ENCODE results near the gene CFC1.
"Not testable (repeated sequence)": the region's sequence is repeated elsewhere in the genome, so short reads cannot be mapped to it uniquely, and the experiment has no call there.

DNA sequence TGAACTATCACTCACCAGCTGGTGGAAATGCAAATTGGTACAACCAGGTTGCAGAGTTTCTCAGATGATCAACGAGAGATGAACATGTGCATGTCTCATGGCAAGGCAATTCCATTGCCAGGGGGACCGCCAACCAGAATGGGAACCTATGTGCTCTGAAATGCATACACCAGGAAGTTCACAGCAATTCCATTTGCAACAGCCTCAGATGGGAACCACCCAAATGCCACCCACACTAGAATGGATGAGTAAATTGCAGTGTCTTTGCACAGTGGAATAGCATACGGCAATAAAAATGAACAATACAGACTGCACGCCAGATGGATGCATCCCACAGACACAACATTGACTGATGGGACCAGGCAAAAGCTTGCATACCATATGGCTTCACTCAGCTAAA, 56.6 kb downstream of the CFC1 start:
- TF ChIP-seq, protein P1, sequence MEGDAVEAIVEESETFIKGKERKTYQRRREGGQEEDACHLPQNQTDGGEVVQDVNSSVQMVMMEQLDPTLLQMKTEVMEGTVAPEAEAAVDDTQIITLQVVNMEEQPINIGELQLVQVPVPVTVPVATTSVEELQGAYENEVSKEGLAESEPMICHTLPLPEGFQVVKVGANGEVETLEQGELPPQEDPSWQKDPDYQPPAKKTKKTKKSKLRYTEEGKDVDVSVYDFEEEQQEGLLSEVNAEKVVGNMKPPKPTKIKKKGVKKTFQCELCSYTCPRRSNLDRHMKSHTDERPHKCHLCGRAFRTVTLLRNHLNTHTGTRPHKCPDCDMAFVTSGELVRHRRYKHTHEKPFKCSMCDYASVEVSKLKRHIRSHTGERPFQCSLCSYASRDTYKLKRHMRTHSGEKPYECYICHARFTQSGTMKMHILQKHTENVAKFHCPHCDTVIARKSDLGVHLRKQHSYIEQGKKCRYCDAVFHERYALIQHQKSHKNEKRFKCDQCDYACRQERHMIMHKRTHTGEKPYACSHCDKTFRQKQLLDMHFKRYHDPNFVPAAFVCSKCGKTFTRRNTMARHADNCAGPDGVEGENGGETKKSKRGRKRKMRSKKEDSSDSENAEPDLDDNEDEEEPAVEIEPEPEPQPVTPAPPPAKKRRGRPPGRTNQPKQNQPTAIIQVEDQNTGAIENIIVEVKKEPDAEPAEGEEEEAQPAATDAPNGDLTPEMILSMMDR (conservative IDR thresholded peaks at IDR 0.05; ENCODE audit: low read depth, low read length), result not testable (repeated sequence)
- TF ChIP-seq, protein P2, sequence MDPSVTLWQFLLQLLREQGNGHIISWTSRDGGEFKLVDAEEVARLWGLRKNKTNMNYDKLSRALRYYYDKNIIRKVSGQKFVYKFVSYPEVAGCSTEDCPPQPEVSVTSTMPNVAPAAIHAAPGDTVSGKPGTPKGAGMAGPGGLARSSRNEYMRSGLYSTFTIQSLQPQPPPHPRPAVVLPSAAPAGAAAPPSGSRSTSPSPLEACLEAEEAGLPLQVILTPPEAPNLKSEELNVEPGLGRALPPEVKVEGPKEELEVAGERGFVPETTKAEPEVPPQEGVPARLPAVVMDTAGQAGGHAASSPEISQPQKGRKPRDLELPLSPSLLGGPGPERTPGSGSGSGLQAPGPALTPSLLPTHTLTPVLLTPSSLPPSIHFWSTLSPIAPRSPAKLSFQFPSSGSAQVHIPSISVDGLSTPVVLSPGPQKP (IDR thresholded peaks at IDR 0.05; ENCODE audit: borderline replicate concordance, low read depth, low read length), result not testable (repeated sequence)
- TF ChIP-seq MAFK (IDR thresholded peaks at IDR 0.05; ENCODE audit: low read depth, low read length); CHD1 (IDR thresholded peaks at IDR 0.05; ENCODE audit: low read depth, low read length); POLR2A (IDR thresholded peaks at IDR 0.05; ENCODE audit: low read depth, low read length); SMC3 (IDR thresholded peaks at IDR 0.05; ENCODE audit: low read depth, low read length); BHLHE40 (IDR thresholded peaks at IDR 0.05; ENCODE audit: low read depth, low read length); RFX5 (IDR thresholded peaks at IDR 0.05; ENCODE audit: low read depth, low read length); RAD21 (IDR thresholded peaks at IDR 0.05; ENCODE audit: low read length); RCOR1 (IDR thresholded peaks at IDR 0.05; ENCODE audit: insufficient replicate concordance, low read length); MAZ (IDR thresholded peaks at IDR 0.05; ENCODE audit: borderline replicate concordance, low read depth, low read length); CEBPB (IDR thresholded peaks at IDR 0.05; ENCODE audit: low read depth, low read length): not testable (repeated sequence)
- TF ChIP-seq, protein P3, sequence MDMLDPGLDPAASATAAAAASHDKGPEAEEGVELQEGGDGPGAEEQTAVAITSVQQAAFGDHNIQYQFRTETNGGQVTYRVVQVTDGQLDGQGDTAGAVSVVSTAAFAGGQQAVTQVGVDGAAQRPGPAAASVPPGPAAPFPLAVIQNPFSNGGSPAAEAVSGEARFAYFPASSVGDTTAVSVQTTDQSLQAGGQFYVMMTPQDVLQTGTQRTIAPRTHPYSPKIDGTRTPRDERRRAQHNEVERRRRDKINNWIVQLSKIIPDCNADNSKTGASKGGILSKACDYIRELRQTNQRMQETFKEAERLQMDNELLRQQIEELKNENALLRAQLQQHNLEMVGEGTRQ (IDR thresholded peaks at IDR 0.05; ENCODE audit: low read depth, low read length), result not testable (repeated sequence)

Data from IMR-90 (cell line).